ENCODE data around the gene FBXW12. TPM values are rescaled to one million over a fixed set of nuclear protein-coding genes. Genes with fewer than 3 reads are reported as not detected.

Gene FBXW12
- total and polyA plus RNA-seq, 2 of the 8 experiments (the other 6 are each of a cell fraction or from before 2014, with no cell fraction given): 0.35 to 0.85 TPM

DNA sequence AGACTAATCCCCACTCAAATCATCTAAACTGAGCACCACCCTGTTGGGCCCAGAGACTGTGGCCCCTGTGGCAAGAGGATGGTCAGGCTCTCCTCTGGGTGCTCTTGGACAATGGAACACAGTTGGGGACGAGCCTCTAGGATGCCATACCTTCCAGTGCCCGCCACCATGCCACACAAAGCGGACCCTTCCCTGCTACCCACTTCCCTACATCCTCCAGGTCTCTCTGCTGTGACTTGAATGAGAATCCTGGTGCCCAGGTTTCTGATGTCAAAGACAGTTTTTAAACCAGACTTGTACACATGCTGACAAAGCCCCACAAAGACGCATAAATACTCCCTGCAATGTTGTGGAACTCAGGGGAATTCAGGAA, 63.2 kb downstream of the FBXW12 start:
- H4K5ac ChIP-seq (ENCODE audit: insufficient read length, low read depth, low read length): no peak overlapping the region
- no peak overlapping the region; a peak in 1 of 7 replicates for H3K9ac ChIP-seq (replicated peaks in 1 of 4; ENCODE audit: extremely low read depth in 1 of 4, low read depth in 3 of 4, low read length in 3 of 4)
- no peak overlapping the region for H2AK5ac ChIP-seq (ENCODE audit: low read depth, low read length)
- peaks cover 0 to 32% of the 10 kb centered on the region in 2 experiments; a peak in 1 of 4 replicates for H3K79me2 ChIP-seq (ENCODE audit: control insufficient read depth in 1 of 2, insufficient read depth in 2 of 2, low read length in 2 of 2)
- H3K14ac ChIP-seq (ENCODE audit: insufficient read length): no peak overlapping the region
- DNase-seq (ENCODE audit: low read depth in 1 of 2, low spot score in 2 of 2): no peak
- no peak overlapping the region for H3K23ac ChIP-seq (ENCODE audit: insufficient read length)
- ChIA-PET CTCF (ENCODE audit: partially characterized antibody) (interaction anchor here (0.6 to 7.7 kb wide), 50 partner anchors 10 to 957 kb away, joined by 3 to 220 read pairs (median 6); partner anchors contain the start of gene ATRIP), POLR2A (ENCODE audit: partially characterized antibody) (interaction anchor here (1.1 to 31.5 kb wide), 12 partner anchors 8 to 241 kb away, joined by 3 to 650 read pairs (median 7); partner anchors contain the start of genes ATRIP, CCDC51 and TMA7)
- whole genome bisulfite sequencing, 2 experiments (ENCODE audit: extremely low coverage in 1 of 2, insufficient coverage in 1 of 2, insufficient read length in 1 of 2, insufficient replicate concordance in 2 of 2, low coverage in 1 of 2, low lambda C conversion rate in 2 of 2, missing lambda C conversion rate in 1 of 2): 95% methylated on average over 4 of the region's 4 CpGs; no CpG with 5 or more reads in 1 of the 2 experiments
- H3K56ac ChIP-seq (replicated peaks; ENCODE audit: insufficient read length, low read depth, low read length): no peak overlapping the region
- H2BK12ac ChIP-seq (ENCODE audit: low read depth, low read length): no peak overlapping the region
- no peak overlapping the region for H3K27ac ChIP-seq (ENCODE audit: low read depth, low read length)
- H3K79me1 ChIP-seq (ENCODE audit: low read depth, low read length): peaks cover 3% of the 10 kb centered on the region; the same call in 1 of the 2 replicates
- H3K4me1 ChIP-seq (replicated peaks in 1 of 4; ENCODE audit: control insufficient read depth in 3 of 4, insufficient read depth in 4 of 4, low read length in 3 of 4): peaks cover 4 to 15% (median 11%) of the 10 kb centered on the region in 4 experiments; a peak in 6 of 7 replicates
- no peak for FAIRE-seq
- H3K4me2 ChIP-seq (ENCODE audit: insufficient read depth in 1 of 2, low read depth in 2 of 2, low read length in 2 of 2): no peak overlapping the region
- H3K18ac ChIP-seq (ENCODE audit: extremely low read depth, low read length): no peak overlapping the region
- H3K23me2 ChIP-seq (ENCODE audit: low read depth, low read length): peaks cover 9% of the 10 kb centered on the region; the same call in 1 of the 2 replicates
- no peak overlapping the region for H2BK20ac ChIP-seq (ENCODE audit: low read length)
- no peak overlapping the region for H3K4ac ChIP-seq (replicated peaks; ENCODE audit: insufficient read length, low read depth, low read length)
- no peak overlapping the region for H2BK120ac ChIP-seq (replicated peaks; ENCODE audit: low read depth, low read length)
- no peak overlapping the region for H2AFZ ChIP-seq (ENCODE audit: low read length)
- no peak overlapping the region for H3K4me3 ChIP-seq (ENCODE audit: extremely low read depth in 1 of 4, insufficient read depth in 2 of 4, low read depth in 3 of 4, low read length in 4 of 4)
- H2BK15ac ChIP-seq (ENCODE audit: low read length): no peak overlapping the region
- no peak overlapping the region for H4K91ac ChIP-seq (replicated peaks; ENCODE audit: insufficient read length, low read length)
- peaks cover 4 to 26% (median 12%) of the 10 kb centered on the region in 4 experiments; a peak in 6 of 8 replicates for H3K36me3 ChIP-seq (ENCODE audit: control insufficient read depth in 2 of 4, insufficient read depth in 4 of 4, low read length in 3 of 4)
- H3K9me3 ChIP-seq (ENCODE audit: insufficient read depth in 2 of 2, low read depth in 1 of 2, low read length in 1 of 2): no peaks in the 10 kb centered on the region
- peak overlapping the region; percentile 35; the same call in 1 of the 2 replicates for H2BK5ac ChIP-seq (ENCODE audit: low read depth, low read length)
- H4K8ac ChIP-seq (ENCODE audit: extremely low read depth, insufficient read depth, low read length): no peak overlapping the region
- H4K20me1 ChIP-seq (replicated peaks in 1 of 2; ENCODE audit: control insufficient read depth in 1 of 2, insufficient read depth in 2 of 2, low read length in 2 of 2): peaks cover 0 to 4% of the 10 kb centered on the region in 2 experiments
- no peaks in the 10 kb centered on the region for H3K27me3 ChIP-seq (replicated peaks in 1 of 4; ENCODE audit: control insufficient read depth in 3 of 4, extremely low read depth in 1 of 4, insufficient read depth in 3 of 4, low read length in 3 of 4)
- TF ChIP-seq, protein P1, sequence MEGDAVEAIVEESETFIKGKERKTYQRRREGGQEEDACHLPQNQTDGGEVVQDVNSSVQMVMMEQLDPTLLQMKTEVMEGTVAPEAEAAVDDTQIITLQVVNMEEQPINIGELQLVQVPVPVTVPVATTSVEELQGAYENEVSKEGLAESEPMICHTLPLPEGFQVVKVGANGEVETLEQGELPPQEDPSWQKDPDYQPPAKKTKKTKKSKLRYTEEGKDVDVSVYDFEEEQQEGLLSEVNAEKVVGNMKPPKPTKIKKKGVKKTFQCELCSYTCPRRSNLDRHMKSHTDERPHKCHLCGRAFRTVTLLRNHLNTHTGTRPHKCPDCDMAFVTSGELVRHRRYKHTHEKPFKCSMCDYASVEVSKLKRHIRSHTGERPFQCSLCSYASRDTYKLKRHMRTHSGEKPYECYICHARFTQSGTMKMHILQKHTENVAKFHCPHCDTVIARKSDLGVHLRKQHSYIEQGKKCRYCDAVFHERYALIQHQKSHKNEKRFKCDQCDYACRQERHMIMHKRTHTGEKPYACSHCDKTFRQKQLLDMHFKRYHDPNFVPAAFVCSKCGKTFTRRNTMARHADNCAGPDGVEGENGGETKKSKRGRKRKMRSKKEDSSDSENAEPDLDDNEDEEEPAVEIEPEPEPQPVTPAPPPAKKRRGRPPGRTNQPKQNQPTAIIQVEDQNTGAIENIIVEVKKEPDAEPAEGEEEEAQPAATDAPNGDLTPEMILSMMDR (IDR thresholded peaks at IDR 0.05; ENCODE audit: control extremely low read depth in 1 of 3, insufficient read depth in 1 of 3, low read depth in 1 of 3, low read length in 3 of 3): no peak
- no peak for TF ChIP-seq CTBP2 (IDR thresholded peaks at IDR 0.05; ENCODE audit: borderline replicate concordance, insufficient read depth, insufficient read length, low read length)
- no peak for TF ChIP-seq HDAC2 (IDR thresholded peaks at IDR 0.05; ENCODE audit: borderline replicate concordance in 1 of 2, low read depth in 2 of 2, low read length in 2 of 2)
- TF ChIP-seq TEAD4 (IDR thresholded peaks at IDR 0.05; ENCODE audit: low read depth, low read length): no peak
- no peak for TF ChIP-seq MAFK (IDR thresholded peaks at IDR 0.05; ENCODE audit: low read depth, low read length)

Measured in H1 (cell line).